Hippocampal formation (tissue), 2 donors: Measurements from ENCODE around the gene SYT15.

Source experiments
- DNase-seq, 2 donors: peaks; one replicate each; lab custom pipeline; 2025; lab: John Stamatoyannopoulos, UW

SYT15 gene

DNA sequence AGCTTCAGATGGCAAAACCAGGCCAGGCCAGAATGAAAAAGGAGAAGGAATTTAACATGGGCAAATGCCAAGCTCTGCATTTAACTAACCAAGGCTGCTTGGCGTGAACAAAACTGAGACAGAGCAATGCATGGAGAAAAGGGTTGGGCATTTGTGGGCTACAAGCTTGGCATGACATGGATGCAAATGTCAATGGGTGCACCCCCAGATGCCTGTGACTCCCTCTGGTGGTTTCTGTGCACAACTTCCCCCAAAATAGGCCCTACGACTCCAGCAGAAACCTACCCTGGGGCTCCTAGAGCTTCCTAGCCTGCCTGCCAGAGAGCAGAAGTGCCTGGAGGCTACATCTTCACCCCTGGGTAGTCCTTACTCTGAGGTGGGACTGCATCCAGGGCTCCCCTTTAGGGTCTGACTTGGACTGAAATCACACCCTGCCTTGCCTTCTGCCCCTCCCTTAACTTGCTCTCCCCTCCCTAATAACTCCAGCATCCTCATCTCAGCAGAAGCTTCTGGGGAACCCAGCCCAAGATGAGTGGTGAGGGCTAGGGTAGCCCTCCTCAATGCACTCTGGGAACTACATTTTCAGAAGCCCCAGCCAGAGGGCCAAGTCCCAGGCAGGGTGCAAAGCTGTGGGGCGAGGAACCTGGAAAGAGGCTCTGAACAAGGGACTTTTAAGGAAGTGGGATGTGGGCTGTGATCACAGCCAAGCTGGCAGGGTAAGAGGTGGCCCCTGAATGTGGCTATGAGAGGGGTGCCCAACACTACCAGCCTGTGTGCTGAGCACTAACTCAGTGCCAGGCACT lies 33.7 kb upstream of the SYT15 start:
- DNase-seq: no peak

DNA sequence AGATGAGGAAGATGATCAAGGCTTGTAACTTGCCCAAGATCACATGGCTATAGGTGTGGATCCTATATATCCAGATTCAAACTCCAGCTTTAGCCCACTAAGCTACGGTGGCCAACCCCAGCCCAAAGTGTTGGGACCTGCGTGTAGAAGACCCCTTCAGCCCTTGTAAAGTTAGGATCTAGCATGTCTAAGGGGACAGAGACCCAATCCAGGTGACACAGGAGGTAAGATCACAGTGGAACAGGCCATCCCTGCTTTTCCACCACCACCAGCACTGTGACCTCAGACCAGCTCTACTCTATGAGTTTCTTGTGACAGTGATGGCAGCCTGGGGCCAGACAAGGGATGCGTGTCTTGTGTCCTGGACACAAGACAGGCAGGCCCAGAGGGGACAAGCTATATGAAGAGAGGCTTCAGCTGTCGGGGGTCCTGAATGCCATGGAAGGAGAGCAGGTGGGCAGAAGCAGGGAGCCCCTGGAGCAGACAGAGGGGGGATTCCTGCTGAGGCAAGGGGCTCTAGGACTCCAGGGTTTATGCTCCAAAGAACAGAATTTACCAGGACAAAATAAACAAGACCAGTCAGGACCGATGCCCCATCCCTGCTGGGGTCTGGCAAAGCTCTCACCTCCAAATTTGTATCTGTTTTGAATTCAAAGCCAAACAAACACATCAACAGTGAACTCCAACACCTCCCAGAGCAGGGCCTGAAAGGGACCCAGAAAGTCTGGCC lies 32.9 kb upstream of the SYT15 start:
- DNase-seq: no peak

DNA sequence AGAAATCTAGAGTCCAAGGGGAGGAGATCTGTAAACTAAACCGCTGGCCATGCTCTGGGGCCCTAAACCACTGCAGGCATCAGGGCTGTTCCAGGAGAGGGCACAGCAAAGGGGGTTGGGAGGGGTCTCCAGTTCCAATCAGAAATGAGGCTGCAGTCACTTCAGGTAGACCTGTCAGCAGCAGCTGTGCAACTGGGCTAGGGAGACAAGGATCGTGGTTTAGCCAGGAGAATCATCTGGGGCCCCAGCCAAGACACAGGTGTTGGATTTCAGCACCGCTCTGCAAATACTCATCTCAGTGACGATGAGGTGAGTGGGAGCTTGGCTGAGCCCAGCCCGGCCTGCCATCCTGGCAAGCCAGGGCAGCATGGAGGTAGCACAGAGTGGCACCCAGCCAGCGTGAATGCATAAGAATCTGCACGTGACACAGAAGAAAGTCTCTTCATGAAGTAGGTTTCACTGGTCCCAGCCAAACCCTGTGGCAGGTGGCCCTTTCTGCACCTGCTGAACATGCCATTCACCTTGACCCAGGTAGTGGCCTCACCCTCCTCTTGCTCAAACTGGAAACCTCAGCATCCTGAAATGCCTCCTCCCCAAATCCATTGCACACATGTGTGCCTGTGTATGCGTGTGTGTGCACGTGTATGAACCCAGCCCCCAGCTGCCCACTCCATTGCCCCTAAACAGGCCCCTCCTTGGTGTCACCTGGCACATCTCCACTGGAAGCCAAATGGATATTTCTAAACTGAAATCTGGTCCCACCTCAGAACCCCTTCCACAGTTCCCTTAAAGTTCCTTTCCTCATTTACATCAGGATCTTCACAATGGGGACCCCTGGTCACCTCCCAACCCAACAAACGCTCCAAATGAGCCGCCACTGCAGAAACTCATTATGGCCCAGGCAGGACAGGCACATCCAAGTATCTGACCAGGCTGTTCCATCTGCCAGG lies 32.1 kb upstream of the SYT15 start:
- DNase-seq: no peak

DNA sequence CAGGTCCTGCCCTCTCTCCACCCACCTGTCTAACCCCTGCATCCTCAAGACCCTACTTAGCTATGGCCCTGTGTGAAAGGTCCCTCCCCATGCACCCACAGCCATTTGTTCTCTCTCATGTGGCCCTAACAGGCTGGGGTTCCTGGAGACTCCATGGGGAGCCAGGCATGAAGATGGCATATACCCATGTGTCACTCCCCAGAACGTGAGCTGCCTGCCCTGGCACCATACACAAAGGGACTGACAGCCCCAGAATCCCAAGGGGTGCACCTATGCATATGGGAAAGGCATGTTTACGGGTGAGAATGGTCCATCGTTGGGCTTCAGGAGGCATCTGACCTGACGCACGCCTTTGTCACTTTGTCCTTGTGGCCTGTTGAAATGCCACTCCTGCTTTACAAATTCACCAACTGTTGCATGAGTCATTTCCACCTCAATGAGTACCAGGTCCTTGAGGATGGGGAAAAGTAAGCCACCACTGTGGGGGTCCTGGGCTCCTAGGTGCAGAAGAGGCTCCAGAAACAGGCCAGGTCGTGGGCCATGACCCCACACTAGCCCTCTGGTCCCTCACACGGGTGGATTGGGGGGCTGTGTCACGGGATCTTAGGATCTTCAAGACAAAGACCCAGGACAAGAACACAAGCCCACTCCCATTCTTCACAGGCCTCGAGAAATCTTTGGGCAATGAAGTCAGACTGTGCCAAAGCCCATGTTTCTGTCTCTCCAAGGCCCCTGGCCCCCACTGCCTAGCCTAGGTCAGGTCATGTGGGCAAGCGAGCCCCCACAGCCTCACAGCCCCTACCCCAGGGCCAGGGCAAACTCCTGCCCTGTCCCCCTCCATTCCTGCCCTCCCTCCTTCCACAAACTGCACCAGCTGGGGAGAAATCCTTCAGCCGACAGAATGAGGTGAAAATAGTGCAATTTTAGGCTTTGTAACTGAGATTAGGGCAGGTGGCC lies 31.1 kb upstream of the SYT15 start:
- DNase-seq: no peak

DNA sequence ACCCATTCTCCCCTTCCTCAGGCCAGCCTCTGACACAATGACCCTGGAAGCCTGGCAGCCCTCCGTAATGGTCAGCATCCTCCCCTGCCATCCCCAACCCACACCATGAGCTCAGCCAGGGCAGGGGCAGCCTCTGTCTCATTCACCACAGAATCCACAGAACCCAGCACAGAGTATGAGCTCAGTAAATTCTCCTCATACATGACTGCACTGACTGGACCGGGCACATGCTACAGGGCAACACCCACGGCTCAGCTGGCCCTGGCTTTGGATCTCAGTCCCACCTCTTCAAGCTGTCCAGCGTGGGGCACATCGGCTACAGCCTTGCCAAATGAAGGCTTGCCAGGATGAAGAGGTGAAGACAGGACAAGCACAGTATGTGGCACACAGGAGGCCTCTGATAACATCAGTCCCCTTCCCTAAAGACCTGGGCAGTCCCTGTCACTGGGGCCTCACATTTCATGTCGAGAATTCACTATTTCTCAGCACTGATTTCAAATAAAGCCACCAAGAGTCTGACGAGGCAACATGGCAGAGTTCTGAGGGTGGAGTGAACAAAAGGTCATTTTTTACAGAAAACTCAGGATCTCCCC lies 30.3 kb upstream of the SYT15 start:
- no peak for DNase-seq

DNA sequence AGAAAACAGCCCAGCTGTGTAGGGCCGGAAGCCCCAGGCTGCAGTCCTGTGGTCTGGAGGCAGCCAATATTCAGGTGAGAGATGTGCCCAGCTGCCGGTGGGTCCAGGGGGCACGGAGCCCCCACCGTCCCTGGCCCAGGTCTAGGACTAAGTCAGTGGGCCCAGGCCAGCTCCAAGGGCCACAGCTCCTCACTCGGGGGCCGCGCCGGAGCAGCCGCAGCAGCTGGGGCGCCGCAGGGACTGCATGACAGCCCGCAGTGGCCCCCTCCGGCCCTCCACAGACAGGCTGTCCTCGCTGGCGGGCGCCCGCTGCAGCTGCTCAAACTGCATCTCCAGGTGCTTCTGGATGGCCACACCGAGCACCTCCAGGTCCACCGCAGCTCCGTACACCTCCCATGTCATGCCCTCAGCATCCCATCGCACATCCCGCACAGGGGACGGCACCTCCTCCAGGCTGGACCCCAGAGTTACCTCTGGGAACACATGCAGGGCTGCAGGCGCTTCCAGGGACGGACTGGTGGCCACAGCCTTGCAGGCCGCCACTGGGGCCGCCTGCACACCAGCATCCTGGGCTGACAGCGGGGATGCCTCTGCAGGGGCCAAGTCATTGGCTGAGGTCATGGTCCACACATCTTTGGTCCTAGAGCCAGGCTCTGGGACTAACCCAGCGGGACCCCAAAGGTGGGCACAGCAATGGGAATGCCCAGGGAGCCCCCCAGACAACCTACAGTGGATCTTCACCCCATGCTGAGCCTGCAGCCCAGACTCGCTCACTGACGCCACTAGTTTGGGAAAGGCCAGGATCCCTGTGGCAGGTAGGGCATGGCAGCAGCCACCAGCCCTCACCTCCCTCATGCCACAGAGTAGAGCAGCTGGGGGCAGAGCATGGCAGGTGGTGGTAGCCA lies 29.5 kb upstream of the SYT15 start:
- DNase-seq: no peak

DNA sequence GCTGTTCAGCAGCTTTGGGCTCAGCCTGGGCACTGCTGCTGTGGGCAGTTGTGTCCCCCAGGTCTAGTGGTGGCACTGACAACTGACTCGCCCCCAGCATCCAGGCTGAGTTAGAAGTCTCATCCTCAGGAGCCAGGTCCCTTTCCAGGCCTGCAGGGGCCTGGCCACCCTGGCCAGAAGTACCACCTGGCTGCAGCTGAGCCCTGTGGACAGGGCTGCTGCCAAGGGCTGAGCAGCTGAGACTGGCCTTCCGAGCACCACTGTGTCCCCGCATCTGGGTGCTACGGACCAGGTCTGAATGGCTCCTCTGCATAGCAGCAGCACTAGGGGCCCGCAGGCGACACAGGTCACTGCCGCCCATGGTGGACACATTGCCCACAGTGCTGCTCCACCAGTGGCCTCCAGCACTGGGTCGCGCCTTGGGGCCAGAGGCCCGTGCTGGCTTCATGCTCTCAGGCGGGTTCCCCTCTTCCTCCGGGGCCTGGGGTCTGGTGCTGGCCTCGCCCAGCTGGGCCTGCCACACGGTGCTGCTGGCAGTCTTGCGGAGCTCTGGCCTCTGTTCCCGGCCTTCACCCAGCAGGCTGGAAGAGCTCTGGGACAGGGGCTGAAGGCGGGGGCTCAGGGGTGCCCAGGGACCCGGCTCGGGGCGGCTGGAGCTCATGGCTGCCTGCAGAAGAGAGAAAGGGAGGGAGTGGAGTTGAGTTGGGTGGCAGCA lies 28.7 kb upstream of the SYT15 start:
- DNase-seq: no peak

DNA sequence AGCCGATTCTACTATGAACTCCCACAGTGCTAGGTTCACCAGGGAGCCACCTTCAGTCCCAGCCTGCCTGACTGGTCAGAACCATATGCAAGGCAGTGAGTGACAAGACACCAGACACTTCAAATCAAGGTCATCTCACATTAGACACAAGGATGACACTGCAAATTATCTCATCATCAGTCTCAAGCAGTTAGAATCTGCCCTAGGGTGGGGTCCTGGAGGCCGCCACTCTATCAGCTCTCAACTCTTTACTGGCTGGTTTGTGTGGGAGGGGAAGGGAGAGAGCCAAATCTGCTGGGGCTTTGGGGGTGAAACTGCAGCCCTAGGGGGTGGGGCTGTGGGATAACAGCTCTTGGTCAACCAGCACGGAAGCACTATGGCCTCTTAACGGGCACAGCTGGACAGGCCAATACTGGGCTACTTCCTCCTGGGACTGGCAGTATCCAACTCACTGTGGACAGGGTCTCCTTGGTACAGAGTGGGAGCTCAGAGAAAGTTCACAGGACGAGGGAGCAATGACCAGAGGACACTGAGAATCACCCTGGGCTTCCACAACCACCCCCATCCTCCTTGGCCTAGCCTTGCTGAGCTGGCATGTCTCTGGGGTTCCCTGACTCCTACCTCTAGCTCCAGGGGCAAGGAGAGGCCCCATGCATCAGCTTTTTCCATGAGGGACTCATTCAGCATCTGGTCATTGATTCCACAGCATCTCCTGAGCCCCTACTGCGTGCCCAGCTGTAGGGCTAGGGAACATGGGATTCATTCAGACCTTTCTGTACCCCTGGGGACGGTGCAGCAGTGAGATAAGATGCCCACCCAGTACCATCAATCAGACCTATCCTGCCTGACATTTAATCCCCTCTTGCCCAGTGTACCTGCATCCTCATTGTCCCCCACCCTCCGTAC lies 27.9 kb upstream of the SYT15 start:
- DNase-seq: no peak

DNA sequence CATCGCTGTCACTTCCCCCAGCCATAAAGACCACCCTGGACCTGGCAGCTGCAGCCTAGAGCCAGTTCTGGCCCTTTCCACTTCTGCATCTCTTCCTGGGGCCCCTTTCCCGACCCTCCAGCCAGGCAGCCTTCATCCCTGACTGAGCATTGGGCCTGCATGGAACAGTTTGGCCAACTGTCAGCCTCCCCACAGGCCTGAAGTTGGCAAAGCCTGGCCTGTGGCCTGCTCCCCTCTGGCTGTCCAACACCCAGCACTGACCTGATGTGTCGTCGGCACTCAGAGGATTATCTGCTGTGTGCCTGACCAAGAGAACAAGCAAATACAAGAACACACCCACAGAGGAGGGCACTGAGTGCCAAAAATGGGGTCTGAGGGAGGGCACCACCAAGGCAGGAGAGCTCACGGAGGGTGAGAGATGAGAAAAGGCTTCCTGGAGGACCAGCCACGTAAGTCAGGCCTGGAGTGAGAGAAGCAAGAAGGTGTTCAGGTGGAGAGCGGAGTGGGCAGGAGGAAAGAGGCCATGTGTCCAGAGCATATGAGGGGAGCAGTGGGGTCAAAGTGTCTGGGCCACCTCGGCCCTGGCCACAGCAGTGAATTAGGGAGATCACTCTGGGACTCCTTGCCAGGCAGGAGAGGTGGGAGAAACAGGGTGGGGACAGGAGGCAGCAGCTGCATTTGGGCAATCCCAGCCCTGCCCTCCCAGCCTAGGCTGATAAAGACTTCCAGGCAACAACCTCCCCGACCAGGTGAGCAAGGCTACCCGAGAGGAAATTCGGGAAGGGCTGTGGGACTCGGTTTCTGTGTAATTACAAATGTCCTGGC lies 27.0 kb upstream of the SYT15 start:
- no peak for DNase-seq

DNA sequence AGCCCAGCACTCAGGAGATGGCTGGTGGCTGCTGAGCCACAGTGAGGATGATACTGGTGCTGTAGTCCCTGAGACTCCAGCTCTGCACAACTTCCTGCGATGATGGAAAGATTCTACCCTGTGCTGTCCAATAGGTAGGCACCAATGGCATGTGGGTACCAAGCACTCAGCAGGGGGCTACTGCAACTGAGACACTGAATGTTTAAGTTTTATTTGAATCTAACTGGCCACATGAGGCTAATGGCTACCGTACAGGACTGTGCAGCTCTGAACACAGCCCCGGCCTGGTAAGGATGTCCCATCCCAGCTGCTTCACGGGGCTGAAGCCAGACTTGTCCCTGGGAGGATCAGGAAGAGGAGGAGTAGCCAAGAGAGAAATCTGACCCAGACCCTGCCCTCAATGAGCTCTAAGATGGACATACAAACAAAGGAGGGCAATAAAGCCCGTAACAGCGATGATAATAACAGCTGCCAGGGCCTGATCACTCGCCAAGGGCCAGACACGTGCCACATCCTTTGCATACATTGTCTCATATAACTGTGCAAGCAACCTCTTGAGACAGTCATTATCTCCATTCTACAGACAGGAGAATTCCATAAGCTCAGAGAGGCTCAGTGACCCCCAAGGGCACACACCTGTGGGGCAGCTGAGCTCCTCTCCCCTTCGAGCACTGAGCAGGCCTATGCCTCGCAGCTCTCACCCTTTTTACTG lies 26.2 kb upstream of the SYT15 start:
- no peak for DNase-seq

DNA sequence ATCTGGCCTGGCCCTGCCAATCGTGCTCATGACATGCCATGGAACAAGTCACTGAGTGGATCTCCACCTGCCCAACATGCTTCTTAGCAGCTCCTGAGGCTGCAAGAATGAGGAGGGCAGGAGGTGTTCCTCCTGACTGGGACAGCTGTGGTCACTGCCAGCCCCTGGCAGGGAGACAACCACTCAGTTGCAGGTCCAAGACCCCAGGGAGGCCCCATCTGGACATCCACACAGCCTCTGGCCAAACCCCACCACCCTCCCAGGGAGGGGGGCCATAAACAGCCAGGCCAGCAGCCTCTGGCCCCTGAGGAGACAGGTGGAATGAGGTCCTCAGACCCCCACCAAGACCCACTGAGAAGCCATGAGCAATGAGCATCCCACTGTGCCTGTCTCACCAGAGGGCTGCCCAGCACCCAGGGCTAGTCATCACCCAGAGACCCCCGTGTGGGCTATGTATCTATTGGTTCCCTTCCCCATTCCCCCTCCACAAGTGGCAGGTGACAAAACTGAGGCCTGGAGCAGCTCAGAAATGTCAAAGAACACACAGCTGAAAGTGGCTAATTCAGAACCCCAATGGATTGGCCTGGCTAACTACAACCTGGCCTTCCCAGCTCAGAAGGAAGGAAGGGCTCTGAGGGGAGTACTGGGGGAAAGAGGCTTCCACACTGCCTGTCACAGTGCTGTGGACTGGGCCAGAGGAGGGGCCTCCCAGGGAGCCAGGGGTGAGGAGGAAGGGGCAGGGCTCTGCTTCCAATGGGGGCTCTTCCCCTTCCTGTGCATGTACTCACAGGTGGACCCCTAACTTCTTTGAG lies 25.5 kb upstream of the SYT15 start:
- no peak for DNase-seq

DNA sequence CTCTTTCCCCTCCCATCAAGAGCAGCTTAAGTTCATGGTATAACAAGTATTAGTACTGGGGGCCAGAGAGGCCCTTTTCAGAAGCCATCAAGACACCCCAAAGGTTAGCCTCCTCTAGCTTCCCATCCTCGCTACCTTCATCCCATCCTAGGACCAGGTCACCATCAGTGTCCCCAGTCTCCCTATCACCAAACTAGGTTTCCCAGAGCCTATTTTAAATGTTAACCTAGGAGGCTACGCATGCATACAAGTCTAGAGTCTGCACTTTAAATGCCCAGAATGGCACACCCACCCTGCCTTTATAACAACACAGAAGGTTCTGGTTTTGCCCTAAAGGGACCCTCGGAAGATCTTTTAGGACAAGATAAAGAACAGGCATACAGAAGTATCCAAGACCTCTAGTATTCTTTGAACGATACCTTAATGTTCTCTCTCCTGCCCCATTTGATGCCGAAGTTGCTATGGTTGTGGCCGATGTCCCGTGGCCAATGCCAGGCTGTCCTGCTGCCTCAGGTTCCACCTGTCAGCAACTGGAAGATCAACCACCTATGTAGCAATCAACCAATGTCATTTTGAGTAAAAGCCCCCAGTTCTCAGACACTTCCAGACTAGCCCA lies 24.7 kb upstream of the SYT15 start:
- DNase-seq: no peak

DNA sequence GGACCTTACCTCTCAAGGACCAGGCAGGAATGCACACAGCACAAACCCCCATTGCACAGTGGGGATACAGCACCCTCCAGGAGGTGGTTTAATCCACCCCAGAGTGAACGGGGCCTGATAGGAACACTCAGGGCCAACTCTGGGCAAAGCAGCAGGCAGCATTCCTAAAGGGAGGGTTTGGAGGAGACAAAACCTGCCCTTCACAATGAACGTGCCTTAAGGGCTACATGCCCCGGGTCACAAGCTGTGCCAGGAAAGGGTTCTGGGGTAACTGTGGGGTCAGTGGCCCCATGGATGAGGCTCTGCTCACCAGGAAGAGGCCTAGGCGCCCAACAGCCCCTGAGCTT lies 23.6 kb upstream of the SYT15 start:
- no peak for DNase-seq

DNA sequence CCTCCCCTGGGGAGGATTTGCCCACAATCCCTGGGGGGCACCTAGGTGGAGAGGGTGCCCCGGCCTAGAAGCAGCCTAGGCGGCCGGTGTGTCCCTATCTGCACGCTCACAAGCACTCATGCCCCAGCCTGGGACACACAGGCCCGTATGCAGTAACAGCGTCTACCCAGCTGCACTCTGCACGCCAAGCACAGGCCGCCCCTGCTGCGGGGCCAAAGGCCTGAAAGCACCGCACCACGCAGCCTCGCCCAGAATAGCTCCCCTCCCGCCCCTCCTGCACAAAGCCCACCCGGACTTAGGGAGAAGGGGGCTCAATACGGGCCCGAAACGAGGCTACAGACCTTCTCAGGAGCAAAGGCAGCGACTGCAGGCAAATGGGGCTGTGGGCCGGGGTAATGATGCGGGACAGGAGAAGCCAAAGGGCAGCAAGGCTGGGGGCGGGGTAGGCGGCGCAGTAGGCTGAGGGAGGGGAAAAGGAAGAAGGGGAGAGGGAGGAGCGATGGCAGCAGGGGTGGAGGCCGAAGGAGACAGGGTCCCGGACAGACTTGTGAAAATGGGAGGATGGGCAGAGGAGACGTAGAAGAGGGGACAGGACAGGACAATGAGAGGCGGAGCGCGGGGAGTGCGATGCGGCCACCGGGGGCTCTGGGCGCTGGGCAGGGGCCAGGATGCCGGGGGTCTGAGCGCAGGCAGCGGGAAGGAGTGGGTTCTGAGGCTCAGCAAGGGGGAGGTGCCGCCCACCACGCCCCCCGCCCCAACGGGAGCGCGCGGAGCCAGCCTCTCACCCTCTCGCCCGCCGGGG lies 23.0 kb upstream of the SYT15 start:
- DNase-seq: no peak
